MM.1S (cell line): ENCODE measurements around the gene LIME1.

Experiments used
- DNase-seq: peaks from one replicate; pipeline ENCODE4 v3.0.0-alpha.2; 2015
- H2AFZ ChIP-seq: fragments of 300-600 bp; sonication (generic); 2 replicates; pipeline ENCODE4 v1.6.0; 2016; ENCODE audit warnings: antibody characterized with exemption, low read length
- H3F3A ChIP-seq: fragments of 300-600 bp; sonication (generic); 2 replicates; pipeline ENCODE4 v1.6.1; 2016; ENCODE audit warnings: mild to moderate bottlenecking, antibody characterized with exemption, low read length, moderate library complexity, mixed read lengths; ENCODE audit not compliant: insufficient read depth
- H3K27ac ChIP-seq: fragments of 300-600 bp; sonication (generic); 2 replicates; pipeline ENCODE4 v1.5.1; 2016; ENCODE audit warnings: mild to moderate bottlenecking, low read length
- H3K27me3 ChIP-seq: fragments of 300-600 bp; sonication (generic); replicated peaks from 2 replicates; pipeline ENCODE4 v1.6.0; 2016; ENCODE audit warnings: low read length; ENCODE audit not compliant: insufficient read depth
- H3K36me3 ChIP-seq: fragments of 300-600 bp; sonication (generic); replicated peaks from 2 replicates; pipeline ENCODE4 v1.6.1; 2016; ENCODE audit warnings: mild to moderate bottlenecking, low read length, mixed read lengths; ENCODE audit not compliant: insufficient read depth
- H3K4me1 ChIP-seq: fragments of 300-600 bp; sonication (generic); 2 replicates; pipeline ENCODE4 v1.6.1; 2016; ENCODE audit warnings: low read length, mixed read lengths
- H3K4me2 ChIP-seq: fragments of 300-600 bp; sonication (generic); 2 replicates; pipeline ENCODE4 v1.6.0; 2016; ENCODE audit warnings: low read depth, low read length
- H3K4me3 ChIP-seq: fragments of 300-600 bp; sonication (generic); 2 replicates; pipeline ENCODE4 v1.5.1; 2016; ENCODE audit warnings: low read length, mixed read lengths
- H3K79me2 ChIP-seq: fragments of 300-600 bp; sonication (generic); 2 replicates; pipeline ENCODE4 v1.6.1; 2016; ENCODE audit warnings: mixed run types, low read length, mixed read lengths
- H3K9ac ChIP-seq: fragments of 300-600 bp; sonication (generic); 2 replicates; pipeline ENCODE4 v1.6.1; 2016; ENCODE audit warnings: low read length, mixed read lengths
- H3K9me2 ChIP-seq: fragments of 300-600 bp; sonication (generic); replicated peaks from 2 replicates; pipeline ENCODE4 v1.6.1; 2016; ENCODE audit warnings: mild to moderate bottlenecking, low read length, mixed read lengths; ENCODE audit not compliant: insufficient read depth
- H3K9me3 ChIP-seq: fragments of 300-600 bp; sonication (generic); replicated peaks from 2 replicates; pipeline ENCODE4 v1.6.1; 2016; ENCODE audit warnings: mild to moderate bottlenecking, low read length, mixed read lengths; ENCODE audit not compliant: insufficient read depth
- H4K20me1 ChIP-seq: fragments of 300-600 bp; sonication (generic); 2 replicates; pipeline ENCODE4 v1.6.1; 2016; ENCODE audit warnings: mild to moderate bottlenecking, low read length, moderate library complexity, mixed read lengths; ENCODE audit not compliant: insufficient read depth
- CTCF ChIP-seq: fragments of 300-600 bp; sonication (generic); IDR thresholded peaks from 2 replicates; pipeline ENCODE4 v1.5.1; 2016; ENCODE audit warnings: antibody characterized with exemption, low read length, mixed read lengths
- EZH2 ChIP-seq: fragments of 300-600 bp; sonication (generic); optimal IDR thresholded peaks from 2 replicates; pipeline ENCODE3; 2017; ENCODE audit warnings: low read depth, mild to moderate bottlenecking, antibody characterized with exemption, low read length, mixed read lengths
- EZH2phosphoT487 ChIP-seq: fragments of 300-600 bp; sonication (generic); IDR thresholded peaks from 2 replicates; pipeline ENCODE4 v1.6.1; 2018; ENCODE audit warnings: antibody characterized with exemption, low read length

LIME1 gene

GRCh38 chr20:63744574-63745423 is 8.3 kb downstream of the LIME1 start:
- H3K36me3 ChIP-seq, result no peaks in the 10 kb centered on the region
- no peak overlapping the region for H2AFZ ChIP-seq
- H3K9me3 ChIP-seq, result no peaks in the 10 kb centered on the region
- DNase-seq, result no peak
- no peaks in the 10 kb centered on the region for H4K20me1 ChIP-seq
- no peak overlapping the region for H3K27ac ChIP-seq
- no peak overlapping the region for H3K9ac ChIP-seq
- H3F3A ChIP-seq, result no peaks in the 10 kb centered on the region
- TF ChIP-seq CTCF, result no peak
- TF ChIP-seq EZH2phosphoT487, result no peak
- no peak for TF ChIP-seq EZH2
- no peak overlapping the region for H3K4me2 ChIP-seq
- H3K27me3 ChIP-seq, result 0 out of 2 replicates have a peak, but pooled peaks cover 4% of the 10 kb centered on the region
- no peak overlapping the region for H3K4me3 ChIP-seq
- H3K9me2 ChIP-seq, result no peaks in the 10 kb centered on the region
- no peaks in the 10 kb centered on the region for H3K4me1 ChIP-seq
- no peaks in the 10 kb centered on the region for H3K79me2 ChIP-seq

DNA sequence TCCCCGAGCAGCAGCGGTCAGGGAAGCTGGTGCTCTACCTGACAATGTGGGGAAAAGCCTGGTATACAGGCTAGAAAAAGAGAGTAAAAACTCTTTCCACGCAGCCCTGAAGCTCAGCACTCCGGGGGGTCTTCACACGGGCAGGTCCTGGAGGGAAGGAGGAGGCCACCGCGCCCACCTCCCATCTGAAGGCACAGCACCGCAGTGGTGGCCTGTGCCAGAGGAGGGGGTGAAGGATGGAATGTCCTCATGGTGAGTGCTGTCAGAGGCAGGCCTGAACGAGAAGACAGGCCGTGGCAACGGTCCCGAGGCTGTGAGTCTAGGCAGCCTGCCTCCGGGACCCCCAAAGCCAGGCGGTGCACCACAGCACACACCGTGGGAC is 9.0 kb downstream of the LIME1 start:
- Histone ChIP-seq H3K9ac (no peak overlapping the region), H3K79me2 (no peaks in the 10 kb centered on the region), H3K9me2 (no peaks in the 10 kb centered on the region), H3K9me3 (no peaks in the 10 kb centered on the region), H3K36me3 (no peaks in the 10 kb centered on the region), H2AFZ (no peak overlapping the region), H3K4me2 (no peak overlapping the region), H3K27ac (no peak overlapping the region), H3K4me1 (no peaks in the 10 kb centered on the region), H3F3A (no peaks in the 10 kb centered on the region), H3K4me3 (no peak overlapping the region), H4K20me1 (no peaks in the 10 kb centered on the region), H3K27me3 (0 out of 2 replicates have a peak, but pooled peaks cover 8% of the 10 kb centered on the region)
- DNase-seq, result no peak
- no peak for TF ChIP-seq EZH2
- TF ChIP-seq CTCF, result no peak
- TF ChIP-seq EZH2phosphoT487, result no peak

- no peaks in the 10 kb centered on the region for H4K20me1 ChIP-seq
- no peaks in the 10 kb centered on the region for H3K79me2 ChIP-seq
- no peak overlapping the region for H3K9ac ChIP-seq
- no peaks in the 10 kb centered on the region for H3F3A ChIP-seq
- no peak overlapping the region for H3K27ac ChIP-seq
- H3K9me2 ChIP-seq, result no peaks in the 10 kb centered on the region
- H3K9me3 ChIP-seq, result no peaks in the 10 kb centered on the region
- H3K4me3 ChIP-seq, result no peak overlapping the region
- H2AFZ ChIP-seq, result no peak overlapping the region
- H3K4me2 ChIP-seq, result no peak overlapping the region
- TF ChIP-seq EZH2 (no peak), CTCF (no peak), EZH2phosphoT487 (no peak)
- DNase-seq, result no peak
- H3K36me3 ChIP-seq, result no peaks in the 10 kb centered on the region
- 0 out of 2 replicates have a peak, but pooled peaks cover 15% of the 10 kb centered on the region for H3K27me3 ChIP-seq
- H3K4me1 ChIP-seq, result no peaks in the 10 kb centered on the region
Measured at GRCh38 chr20:63745961-63746731, 9.7 kb downstream of the LIME1 start.
